ENCODE results near the gene SEMA6A. TPM values are rescaled to one million over a fixed set of nuclear protein-coding genes. Genes with fewer than 3 reads are reported as not detected.

Gene SEMA6A
- total RNA-seq, 1 experiment from 2014 or later = 18.3 TPM

DNA sequence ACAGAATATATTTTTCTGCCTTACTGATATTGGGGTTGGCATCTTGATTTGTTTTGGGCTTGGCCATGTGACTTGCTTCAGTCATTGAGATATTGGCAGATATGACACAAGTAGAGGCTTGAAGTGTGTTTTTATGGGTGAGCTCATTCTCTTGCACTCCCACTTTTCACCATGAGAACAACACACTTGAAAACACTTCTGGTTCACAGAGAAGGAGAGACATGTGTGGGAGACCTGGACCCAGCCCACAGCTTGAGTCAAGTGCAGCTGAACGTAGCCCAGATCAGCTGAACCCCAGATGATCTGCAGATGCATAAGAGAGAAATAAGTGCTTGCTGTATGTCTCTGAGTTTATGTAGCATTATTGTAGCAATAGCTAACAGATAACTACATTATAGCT lies 155.4 kb downstream of the SEMA6A start:
- BruUV-seq (replicated peaks) = no TSS peak

GRCh38 chr5:116418774-116419173 lies 155.8 kb downstream of the SEMA6A start:
- no peaks in the 10 kb centered on the region for H3K36me3 Mint-ChIP-seq (ENCODE audit: insufficient read depth, unreplicated experiment)
- H3K4me3 Mint-ChIP-seq (ENCODE audit: unreplicated experiment) = no peak overlapping the region
- intact Hi-C loops (cut with micrococcal nuclease; ENCODE audit: unreplicated experiment) = no loop called here
- CTCF ChIA-PET = no interaction called here
- TF ChIP-seq, protein P1, sequence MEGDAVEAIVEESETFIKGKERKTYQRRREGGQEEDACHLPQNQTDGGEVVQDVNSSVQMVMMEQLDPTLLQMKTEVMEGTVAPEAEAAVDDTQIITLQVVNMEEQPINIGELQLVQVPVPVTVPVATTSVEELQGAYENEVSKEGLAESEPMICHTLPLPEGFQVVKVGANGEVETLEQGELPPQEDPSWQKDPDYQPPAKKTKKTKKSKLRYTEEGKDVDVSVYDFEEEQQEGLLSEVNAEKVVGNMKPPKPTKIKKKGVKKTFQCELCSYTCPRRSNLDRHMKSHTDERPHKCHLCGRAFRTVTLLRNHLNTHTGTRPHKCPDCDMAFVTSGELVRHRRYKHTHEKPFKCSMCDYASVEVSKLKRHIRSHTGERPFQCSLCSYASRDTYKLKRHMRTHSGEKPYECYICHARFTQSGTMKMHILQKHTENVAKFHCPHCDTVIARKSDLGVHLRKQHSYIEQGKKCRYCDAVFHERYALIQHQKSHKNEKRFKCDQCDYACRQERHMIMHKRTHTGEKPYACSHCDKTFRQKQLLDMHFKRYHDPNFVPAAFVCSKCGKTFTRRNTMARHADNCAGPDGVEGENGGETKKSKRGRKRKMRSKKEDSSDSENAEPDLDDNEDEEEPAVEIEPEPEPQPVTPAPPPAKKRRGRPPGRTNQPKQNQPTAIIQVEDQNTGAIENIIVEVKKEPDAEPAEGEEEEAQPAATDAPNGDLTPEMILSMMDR (IDR thresholded peaks at IDR 0.05; ENCODE audit: insufficient read depth in 1 of 2, low read depth in 1 of 2, low read length in 1 of 2, severe bottlenecking in 1 of 2, unreplicated experiment in 1 of 2) = no peak
- Histone ChIP-seq H3K4me1 (no peaks in the 10 kb centered on the region), H3K27me3 (replicated peaks; ENCODE audit: control insufficient read depth, insufficient read depth, low read length) (no peaks in the 10 kb centered on the region), H3K9me3 (no peaks in the 10 kb centered on the region), H3K4me3 (ENCODE audit: low read depth, low read length) (no peak overlapping the region), H3K36me3 (ENCODE audit: control insufficient read depth, insufficient read depth, low read length) (no peaks in the 10 kb centered on the region)
- no peaks in the 10 kb centered on the region for H3K4me1 Mint-ChIP-seq (ENCODE audit: low read depth, unreplicated experiment)
- no peak overlapping the region for H3K27ac Mint-ChIP-seq (ENCODE audit: unreplicated experiment)
- no TSS peak for BruUV-seq (replicated peaks)
- POLR2A ChIA-PET = no interaction called here
- H3K9me3 Mint-ChIP-seq (ENCODE audit: unreplicated experiment) = no peaks in the 10 kb centered on the region
- DNase-seq = no peak
- no peaks in the 10 kb centered on the region for H3K27me3 Mint-ChIP-seq (ENCODE audit: insufficient read depth, unreplicated experiment)

More for the DNA sequence above, 155.4 kb downstream of the SEMA6A start:
- Mint-ChIP-seq H3K36me3 (ENCODE audit: insufficient read depth, unreplicated experiment) (no peaks in the 10 kb centered on the region), H3K27me3 (ENCODE audit: insufficient read depth, unreplicated experiment) (no peaks in the 10 kb centered on the region), H3K9me3 (ENCODE audit: unreplicated experiment) (no peaks in the 10 kb centered on the region), H3K27ac (ENCODE audit: unreplicated experiment) (no peak overlapping the region), H3K4me1 (ENCODE audit: low read depth, unreplicated experiment) (no peaks in the 10 kb centered on the region), H3K4me3 (ENCODE audit: unreplicated experiment) (no peak overlapping the region)
- H3K4me1 ChIP-seq = no peaks in the 10 kb centered on the region
- ChIA-PET POLR2A (no interaction called here), CTCF (no interaction called here)
- intact Hi-C loops (cut with micrococcal nuclease; ENCODE audit: unreplicated experiment) = no loop called here
- TF ChIP-seq, protein P1 (IDR thresholded peaks at IDR 0.05; ENCODE audit: insufficient read depth in 1 of 2, low read depth in 1 of 2, low read length in 1 of 2, severe bottlenecking in 1 of 2, unreplicated experiment in 1 of 2) = no peak
- no peak for DNase-seq
- no peaks in the 10 kb centered on the region for H3K27me3 ChIP-seq (replicated peaks; ENCODE audit: control insufficient read depth, insufficient read depth, low read length)
- no peaks in the 10 kb centered on the region for H3K36me3 ChIP-seq (ENCODE audit: control insufficient read depth, insufficient read depth, low read length)
- H3K9me3 ChIP-seq = no peaks in the 10 kb centered on the region
- no peak overlapping the region for H3K4me3 ChIP-seq (ENCODE audit: low read depth, low read length)

GRCh38 chr5:116418016-116418415 lies 156.6 kb downstream of the SEMA6A start:
- no peak overlapping the region for H3K4me3 ChIP-seq (ENCODE audit: low read depth, low read length)
- no peaks in the 10 kb centered on the region for H3K36me3 Mint-ChIP-seq (ENCODE audit: insufficient read depth, unreplicated experiment)
- no peaks in the 10 kb centered on the region for H3K4me1 Mint-ChIP-seq (ENCODE audit: low read depth, unreplicated experiment)
- intact Hi-C loops (cut with micrococcal nuclease; ENCODE audit: unreplicated experiment) = no loop called here
- no peak for DNase-seq
- no peaks in the 10 kb centered on the region for H3K4me1 ChIP-seq
- CTCF ChIA-PET = no interaction called here
- no peaks in the 10 kb centered on the region for H3K27me3 ChIP-seq (replicated peaks; ENCODE audit: control insufficient read depth, insufficient read depth, low read length)
- H3K27me3 Mint-ChIP-seq (ENCODE audit: insufficient read depth, unreplicated experiment) = no peaks in the 10 kb centered on the region
- H3K27ac Mint-ChIP-seq (ENCODE audit: unreplicated experiment) = no peak overlapping the region
- BruUV-seq (replicated peaks) = no TSS peak
- no peak overlapping the region for H3K4me3 Mint-ChIP-seq (ENCODE audit: unreplicated experiment)
- no peaks in the 10 kb centered on the region for H3K9me3 ChIP-seq
- POLR2A ChIA-PET = no interaction called here
- TF ChIP-seq, protein P1 (IDR thresholded peaks at IDR 0.05; ENCODE audit: insufficient read depth in 1 of 2, low read depth in 1 of 2, low read length in 1 of 2, severe bottlenecking in 1 of 2, unreplicated experiment in 1 of 2) = no peak
- no peaks in the 10 kb centered on the region for H3K36me3 ChIP-seq (ENCODE audit: control insufficient read depth, insufficient read depth, low read length)
- H3K9me3 Mint-ChIP-seq (ENCODE audit: unreplicated experiment) = no peaks in the 10 kb centered on the region
